GM18909 (cell line): ENCODE results near the gene POM121L2.

Experiments used
- ATAC-seq: cut with Tn5 transposase; IDR thresholded peaks from one replicate; pipeline ENCODE4 v1.9.1; 2021; ENCODE audit warnings: mild to moderate bottlenecking; ENCODE audit not compliant: unreplicated experiment, poor library complexity

POM121L2 gene

GRCh38 chr6:27312146-27312949, at the start of gene POM121L2:
TSS of gene POM121L2 (minus strand) at chr6:27312273. CDS start at chr6:27312170, 103 bp downstream.
- peak; percentile 56 for ATAC-seq

DNA sequence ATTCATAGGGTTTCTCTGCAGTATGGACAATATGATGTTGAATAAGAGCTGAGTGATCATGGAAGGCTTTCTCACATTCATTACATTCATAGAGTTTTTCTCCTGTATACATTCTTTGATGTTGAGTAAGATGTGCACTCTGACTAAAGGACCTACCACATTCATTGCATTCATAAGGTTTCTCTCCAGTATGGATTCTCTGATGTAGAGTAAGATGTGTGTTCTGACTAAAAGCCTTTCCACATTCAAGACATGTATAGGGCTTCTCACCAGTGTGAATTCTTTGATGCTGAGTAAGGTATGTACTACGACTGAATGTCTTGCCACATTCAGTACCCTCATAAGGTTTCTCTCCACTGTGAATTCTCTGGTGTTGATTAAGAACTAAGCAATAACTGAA, 47.2 kb upstream of the POM121L2 start:
- ATAC-seq = no peak

DNA sequence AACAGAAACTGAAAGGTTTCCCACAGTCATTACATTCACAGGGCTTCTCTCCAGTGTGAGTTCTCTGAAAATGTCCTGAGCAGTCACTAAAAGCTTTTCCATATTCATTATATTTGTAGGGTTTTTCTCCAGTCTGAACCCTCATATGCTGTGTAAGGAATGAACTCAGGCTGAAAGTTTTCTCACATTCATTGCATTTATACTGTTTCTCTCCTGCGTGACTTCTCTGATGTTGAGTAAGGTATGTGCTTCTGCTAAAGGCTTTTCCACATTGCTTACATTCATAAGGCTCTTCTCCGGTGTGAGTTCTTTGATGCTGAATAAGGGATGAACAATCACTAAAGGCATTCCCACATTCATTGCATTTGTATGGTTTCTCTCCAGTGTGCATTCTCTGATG, 46.7 kb upstream of the POM121L2 start:
- ATAC-seq = no peak

- ATAC-seq = no peak
These were observed 40.8 kb upstream of the POM121L2 start for GRCh38 chr6:27352850-27353249.

- ATAC-seq = no peak
These were observed 22.1 kb upstream of the POM121L2 start for GRCh38 chr6:27334141-27334540.

DNA sequence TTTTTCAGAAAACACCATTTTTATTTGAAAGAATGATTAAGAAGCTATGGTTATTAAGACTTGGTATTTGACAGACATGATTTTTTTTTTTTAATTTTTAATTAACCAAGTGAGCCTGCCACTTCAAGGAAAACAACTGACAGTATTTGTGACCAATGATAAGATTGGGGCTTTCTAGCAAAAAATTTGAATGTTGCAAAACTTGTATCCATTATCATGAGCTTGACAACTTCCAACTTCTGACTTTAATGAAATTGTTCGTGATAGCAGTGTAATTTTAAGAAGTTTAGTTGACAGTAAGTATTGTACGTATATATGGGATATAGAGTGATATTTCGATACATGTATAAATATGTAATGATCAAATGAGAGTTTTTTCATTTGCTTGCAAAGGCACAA, 21.6 kb upstream of the POM121L2 start:
- no peak for ATAC-seq

DNA sequence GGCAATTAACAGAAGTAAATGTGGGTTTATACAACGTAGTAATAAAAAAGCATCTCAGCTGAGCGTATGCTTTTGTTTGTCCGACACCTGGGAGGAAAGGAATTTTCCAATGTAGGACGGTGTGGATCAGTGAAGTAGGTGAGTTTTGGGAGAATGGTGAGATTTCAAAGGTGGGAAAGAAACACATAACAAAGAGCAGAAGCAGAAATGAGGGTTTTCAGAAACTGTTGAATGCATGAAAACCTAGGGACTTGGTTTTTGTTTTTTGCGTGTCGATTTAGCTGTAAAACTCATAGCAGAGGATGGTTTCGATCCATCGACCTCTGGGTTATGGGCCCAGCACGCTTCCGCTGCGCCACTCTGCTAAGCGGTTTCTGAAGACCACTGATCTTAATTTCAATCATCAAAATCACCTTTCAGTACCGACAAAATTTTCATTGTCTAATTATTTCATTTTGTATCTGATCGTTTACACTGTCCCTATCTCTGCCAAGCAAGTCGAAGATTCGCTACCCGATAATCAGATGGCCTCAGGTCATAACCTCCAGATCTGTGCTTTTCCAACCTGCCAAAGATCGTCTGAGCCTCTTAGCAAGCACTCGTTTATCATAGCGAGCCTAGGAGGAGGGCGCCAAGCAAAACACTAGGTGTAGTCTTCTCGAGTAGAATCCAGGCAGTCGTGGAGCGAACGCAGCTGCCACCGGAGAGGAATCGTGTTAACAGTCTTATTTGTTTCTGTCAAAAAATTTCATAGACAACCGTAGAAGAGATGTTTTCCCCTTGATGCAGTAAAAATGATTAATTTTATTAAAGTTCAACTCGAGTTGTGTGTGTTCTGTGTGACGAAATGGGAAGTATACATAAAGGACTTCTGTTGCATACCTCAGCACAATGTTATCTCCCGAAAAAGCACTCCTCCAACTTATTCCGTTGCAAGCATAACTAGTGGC, 20.9 kb upstream of the POM121L2 start:
- no peak for ATAC-seq

GRCh38 chr6:27327023-27327738, 15.1 kb upstream of the POM121L2 start:
- no peak for ATAC-seq

DNA sequence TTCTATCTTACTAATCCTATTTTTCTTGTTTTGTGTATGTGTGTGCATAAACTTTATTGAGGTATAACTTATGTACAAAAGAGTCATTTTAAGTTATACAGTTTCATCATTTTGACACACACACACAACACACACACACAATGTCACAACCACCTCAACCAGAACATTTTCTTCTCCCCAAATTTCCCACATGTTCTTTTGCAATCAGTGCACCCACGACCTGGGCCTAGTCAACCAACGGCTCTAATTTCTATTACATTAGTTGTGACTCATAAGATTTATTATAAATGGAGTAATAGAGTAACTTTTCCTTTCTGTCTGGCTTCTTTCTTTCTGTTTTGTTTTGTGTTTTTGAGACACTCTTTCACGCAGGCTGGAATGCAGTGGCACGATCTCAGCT, 9.8 kb upstream of the POM121L2 start:
- no peak for ATAC-seq

- no peak for ATAC-seq
These were observed 9.3 kb upstream of the POM121L2 start for GRCh38 chr6:27321370-27321769.

GRCh38 chr6:27318973-27319372, 6.9 kb upstream of the POM121L2 start:
- no peak for ATAC-seq

DNA sequence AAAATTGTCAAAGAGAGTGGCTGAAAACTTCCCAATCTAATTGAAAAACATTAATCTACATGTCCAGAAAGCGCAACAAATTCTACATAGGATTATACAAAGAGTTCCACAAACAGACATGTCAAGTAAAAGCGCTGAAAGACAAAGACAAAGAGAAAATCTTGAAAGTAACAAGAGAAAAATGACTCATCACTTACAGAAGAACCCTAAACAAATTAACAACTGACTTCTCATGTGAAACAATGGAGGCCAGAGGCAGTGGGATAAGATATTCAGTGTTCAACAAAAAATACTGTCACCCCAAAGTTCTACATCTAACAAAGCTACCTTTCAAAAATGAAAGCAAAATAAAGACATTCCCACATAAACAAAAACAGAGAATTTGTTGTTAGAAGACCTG, 2.0 kb upstream of the POM121L2 start:
- ATAC-seq = no peak

DNA sequence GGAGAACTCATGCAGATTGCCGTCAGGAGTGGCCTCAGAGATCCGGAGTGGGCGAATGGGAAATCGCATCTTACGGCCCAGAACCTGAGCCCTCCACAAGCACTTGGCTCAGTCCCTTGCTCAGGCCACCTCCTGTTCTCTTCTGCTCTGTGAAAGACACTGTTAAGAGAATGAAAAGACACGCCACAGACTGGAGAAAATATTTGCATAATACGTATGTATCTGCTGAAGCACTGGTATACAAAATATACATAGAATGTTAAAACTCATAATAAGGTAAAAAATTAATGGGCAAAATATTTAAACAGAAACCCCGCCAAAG, 838 bp upstream of the POM121L2 start:
- ATAC-seq = no peak

GRCh38 chr6:27311806-27312145, 297 bp downstream of the POM121L2 start:
- ATAC-seq = no peak

GRCh38 chr6:27303613-27304272, 8.3 kb downstream of the POM121L2 start:
- no peak for ATAC-seq

DNA sequence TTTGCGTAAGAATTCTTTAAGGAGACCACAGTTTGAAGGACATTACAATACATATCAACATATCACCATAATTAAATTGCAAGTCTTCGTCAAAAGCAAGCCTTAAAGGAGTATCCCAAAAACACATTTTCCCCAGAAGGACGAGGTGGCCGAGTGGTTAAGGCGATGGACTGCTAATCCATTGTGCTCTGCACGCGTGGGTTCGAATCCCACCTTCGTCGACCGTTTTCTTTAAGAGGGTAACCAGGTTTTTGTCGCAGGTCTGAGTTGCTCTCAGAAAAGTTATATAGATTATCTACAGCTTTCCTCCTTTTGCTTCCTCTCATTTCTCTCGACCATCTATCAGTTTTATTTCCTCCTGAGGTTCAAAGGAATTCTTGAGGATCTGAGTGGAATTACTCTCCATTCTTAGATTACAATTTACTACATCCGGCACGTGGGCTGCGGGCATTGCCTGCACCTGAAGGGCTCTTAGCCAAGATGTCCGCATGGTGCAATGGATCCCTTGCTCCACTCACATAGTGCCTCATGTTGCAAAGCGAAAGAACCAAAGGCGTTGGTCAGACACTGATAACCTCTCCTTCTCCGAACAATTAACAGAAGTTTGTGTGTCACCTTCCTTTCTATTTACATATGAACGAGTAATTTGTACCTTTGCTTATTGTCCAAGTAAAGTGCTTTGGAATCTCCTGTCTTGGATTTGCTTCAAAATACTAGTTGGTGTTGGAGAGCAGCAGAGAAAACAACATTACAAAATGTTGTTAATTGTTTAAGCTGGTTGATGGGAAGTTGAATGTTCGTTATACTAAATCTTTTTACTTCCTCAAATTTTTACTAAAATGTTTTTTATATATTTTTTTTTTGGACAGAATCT, 14.0 kb downstream of the POM121L2 start:
- ATAC-seq = no peak

GRCh38 chr6:27297484-27297856, 14.6 kb downstream of the POM121L2 start:
- no peak for ATAC-seq

DNA sequence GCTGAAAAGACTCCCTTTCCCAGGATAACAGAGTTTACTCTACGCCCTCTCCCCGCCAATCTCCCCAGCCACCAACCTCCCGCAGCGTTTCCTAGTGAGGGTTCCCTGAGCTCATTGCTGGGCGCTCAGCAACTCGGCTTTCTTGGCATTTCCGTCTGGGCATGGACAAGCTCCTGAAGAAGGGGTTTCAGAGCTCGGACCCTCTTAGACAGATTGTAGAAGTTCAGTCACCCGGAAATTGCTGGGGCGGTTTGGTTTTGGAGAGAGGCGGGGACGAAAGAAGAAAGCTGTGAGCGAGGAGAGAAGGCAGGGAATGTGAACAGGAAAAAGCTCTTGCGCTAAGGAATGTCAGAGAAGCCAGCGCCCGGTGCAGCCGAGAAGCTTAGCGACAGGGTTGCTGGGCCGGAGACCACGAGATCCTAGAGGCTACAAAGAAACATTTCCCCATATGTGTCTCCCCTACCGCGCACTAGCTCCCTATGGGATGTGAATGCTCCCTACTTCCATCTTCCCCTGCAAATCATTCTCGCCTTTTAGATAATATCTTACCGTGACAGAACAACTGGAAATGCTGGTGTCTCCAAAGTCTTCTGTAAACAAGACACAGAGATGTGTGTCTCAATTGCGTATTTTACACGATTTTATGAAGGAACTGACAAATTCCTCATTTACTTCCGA, 15.8 kb downstream of the POM121L2 start:
- no peak for ATAC-seq
